OCI-M2 (cell line): ENCODE data around the gene AMDHD2.

Source experiments
- DNase-seq: peaks from one replicate; lab custom pipeline; 2025; ENCODE audit not compliant: unreplicated experiment; lab: John Stamatoyannopoulos, UW

The AMDHD2 gene

GRCh38 chr16:2515180-2515851, 4.9 kb upstream of the AMDHD2 start:
- no peak for DNase-seq

DNA sequence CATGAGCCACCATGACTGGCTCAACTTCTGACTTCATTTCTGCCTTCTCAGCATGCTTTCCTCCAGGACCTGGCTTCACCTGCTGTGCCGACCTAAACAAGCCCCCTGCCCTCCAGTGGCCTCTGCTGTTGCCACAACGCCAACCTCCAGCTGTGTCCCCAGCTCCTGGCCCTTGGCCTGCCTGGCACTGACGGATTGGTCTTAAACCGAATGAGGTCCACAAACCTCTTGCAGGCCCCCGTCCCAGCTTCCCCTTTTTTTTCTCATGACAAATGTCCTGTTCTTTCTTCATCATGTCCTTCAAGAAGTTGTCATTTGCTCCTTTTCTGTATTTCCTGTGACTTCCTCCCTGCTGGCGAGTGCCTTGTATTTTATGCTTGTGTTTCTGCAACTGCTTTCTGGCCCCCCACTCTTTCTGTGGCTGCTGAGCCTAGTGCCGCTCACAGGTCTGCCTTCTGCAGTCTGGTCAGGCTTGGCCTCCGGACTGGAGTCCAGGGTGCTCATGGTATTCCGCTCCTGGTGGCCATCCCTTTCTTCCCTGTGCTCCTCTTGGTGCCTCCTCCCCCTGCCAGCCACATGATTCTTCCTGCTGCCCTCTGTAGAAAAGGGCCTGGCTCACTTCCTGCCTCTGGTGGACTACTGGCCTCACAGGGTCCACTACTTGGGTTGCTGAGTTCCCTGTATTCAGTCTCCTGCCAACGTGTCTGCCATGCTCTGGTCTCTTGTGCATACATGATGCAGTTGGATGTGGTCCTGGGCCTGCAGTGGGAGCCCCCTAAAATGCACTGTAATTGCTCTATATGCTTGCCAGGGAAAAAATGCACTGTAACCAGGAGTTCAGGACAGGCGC, 3.6 kb upstream of the AMDHD2 start:
- DNase-seq, result no peak

- no peak for DNase-seq
Observed at GRCh38 chr16:2517954-2518605, 2.1 kb upstream of the AMDHD2 start.

- no peak for DNase-seq
Observed at GRCh38 chr16:2518823-2519710, 1.1 kb upstream of the AMDHD2 start.

- DNase-seq, result no peak
Observed at GRCh38 chr16:2519711-2520080, 475 bp upstream of the AMDHD2 start.

DNA sequence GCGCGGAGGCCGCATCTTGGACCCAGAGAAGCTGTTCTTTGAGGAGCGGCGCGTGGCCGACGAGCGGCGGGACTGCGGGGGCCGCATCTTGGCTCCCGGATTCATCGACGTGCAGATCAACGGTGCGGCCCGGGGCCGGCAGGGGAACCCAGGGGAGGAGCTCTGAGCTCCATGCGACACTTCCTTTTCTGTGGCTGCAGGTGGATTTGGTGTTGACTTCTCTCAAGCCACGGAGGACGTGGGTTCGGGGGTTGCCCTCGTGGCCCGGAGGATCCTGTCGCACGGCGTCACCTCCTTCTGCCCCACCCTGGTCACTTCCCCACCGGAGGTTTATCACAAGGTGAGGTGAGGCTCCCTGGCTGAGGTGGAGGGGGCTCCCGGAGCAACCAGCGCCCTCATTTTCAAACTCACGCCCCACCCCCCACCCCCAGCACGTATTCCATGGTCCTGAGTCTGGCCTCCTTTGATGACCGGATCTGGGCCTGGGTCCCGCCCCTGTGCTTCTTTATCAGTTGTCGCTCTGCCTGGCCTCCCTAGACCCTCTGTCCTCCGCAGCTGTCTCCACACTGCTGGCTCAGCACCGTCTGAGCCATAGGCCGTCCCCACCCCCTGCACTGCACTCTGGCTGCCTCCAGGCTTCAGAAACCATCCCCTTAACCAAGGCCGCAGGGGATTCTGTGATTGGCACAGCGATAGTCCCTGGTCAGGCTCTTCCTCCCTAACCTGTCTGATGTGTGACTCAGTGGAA, 787 bp downstream of the AMDHD2 start:
- no peak for DNase-seq

DNA sequence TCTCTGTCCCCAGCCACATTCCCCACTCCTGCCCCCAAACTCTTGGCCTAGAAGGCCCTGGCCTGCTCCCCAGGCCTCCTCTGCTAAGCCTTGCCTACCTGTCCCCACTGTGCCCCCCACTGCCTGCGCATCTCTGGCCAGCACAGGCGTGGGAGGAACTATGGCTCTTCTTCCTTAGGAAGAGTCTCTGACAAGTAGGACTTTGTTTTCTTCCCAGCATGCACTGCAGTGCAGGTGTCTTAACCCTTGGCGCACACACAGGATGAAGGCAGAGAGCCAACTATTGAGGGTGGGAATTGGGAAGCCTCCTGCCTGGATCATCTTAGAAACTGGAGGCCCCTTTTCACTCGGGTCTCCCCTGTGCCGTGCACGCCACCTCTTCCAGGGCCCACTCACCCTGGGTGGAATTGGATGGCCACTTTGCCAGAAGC, 3.6 kb downstream of the AMDHD2 start:
- no peak for DNase-seq

DNA sequence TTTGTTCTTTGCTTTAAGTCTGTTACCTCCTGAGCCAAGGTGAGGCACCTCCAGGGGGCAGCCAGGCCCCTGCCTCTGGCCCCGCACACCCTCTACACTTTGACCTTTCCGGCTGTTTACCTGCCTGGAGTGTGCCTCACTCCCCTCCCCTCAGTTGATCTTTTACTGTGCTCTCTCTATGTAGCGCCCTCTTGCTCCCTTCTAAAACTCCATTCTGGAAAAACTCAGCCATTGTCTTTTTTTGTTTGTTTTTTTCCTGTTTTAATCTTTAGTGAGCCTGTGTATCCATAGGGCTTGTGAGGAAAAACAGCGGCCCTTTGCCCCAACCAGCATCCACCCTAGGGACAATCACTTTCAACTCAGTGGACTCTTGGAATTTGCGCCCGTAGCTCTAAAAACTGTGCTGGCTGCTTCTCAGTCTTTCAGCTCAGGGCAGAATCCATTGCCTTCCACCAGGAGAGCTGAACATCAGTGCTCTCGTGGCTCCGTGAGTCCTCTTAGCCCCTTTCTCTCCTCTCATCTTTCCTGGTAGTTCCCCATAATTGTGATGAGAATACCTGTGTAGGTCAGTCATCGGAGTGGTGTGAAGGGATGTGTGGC, 4.3 kb downstream of the AMDHD2 start:
- no peak for DNase-seq

DNA sequence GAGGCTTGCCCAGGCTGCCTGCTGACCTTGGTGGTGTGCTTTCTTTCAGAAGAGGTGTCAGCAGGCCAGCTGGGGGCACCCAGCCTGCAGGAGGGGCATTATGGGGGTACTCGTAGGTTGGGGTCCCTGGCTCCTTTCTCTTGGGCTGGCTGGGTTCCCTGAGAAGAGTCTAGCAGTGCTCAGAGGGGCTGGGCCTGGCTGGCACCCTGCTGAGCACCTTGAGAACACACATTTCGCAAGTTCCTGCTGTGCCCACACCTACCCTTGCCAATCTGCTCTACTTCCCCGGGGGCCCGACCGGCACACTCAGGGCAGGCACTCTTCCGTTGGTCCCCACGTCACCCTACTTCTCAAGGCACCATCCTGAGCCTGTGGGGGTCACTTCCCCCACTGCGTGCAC, 6.0 kb downstream of the AMDHD2 start:
- DNase-seq, result no peak

DNA sequence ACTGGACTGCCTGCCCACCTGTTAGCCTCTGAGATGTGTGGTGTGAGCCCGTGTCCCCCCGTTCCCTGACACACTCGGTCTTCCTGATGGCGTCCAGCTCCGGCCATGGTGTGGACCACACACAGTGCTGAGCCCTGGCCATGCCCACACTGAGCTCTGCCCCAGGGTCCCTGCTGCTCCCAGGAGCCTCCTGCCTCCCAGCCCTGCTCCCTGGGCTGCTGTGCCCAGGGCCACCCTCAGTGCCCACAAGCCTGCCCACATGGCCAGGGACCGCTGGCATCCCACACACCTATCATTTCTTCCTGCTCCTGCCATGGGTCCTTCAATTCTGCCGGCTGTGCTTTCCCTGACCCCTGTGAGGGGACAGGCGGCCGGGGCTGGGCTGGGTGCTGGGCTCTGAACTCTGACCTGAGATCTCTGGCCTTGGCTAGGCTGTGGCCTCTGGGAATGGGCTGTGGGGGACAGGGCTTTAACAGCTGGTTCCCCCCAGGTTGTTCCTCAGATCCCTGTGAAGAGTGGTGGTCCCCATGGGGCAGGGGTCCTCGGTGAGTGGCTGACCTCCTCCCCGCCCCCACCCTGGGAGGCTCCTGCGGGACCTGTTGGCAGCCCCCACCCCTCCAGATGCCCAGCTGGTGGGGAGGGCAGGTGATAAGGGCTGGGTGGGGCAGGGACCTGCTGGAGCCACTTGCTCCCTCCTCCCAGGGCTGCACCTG, 7.1 kb downstream of the AMDHD2 start:
- DNase-seq, result no peak

- no peak for DNase-seq
Observed at GRCh38 chr16:2527784-2528100, 7.6 kb downstream of the AMDHD2 start.

GRCh38 chr16:2528161-2529060, 8.2 kb downstream of the AMDHD2 start:
- DNase-seq, result no peak

GRCh38 chr16:2529061-2529931, 9.1 kb downstream of the AMDHD2 start:
- no peak for DNase-seq

- no peak for DNase-seq
Observed at GRCh38 chr16:2529961-2530628, 9.9 kb downstream of the AMDHD2 start.

GRCh38 chr16:2530629-2531318, 10.6 kb downstream of the AMDHD2 start:
- DNase-seq, result no peak

DNA sequence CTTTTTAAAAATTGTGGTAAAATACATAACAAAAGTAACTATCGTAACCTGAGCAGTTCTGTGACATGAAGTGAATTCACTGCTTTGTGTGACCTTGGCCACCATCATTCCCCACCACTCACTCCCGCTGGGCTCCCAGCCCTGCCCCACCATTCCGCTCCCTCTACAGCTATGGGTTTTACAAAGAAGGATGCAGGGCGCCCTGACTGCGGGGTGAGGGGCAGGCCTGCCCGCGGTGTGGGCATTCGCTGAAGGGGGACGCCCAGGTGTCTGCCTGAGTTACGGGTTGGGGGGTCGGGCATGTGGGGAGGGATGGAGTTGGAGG, 11.2 kb downstream of the AMDHD2 start, which contains the start of gene CEMP1:
TSS of gene CEMP1 (minus strand) at position 38 of the 325 bp plus-strand sequence. CDS start 335 bp downstream, outside the sequence.
- DNase-seq, result no peak
